Measurements from ENCODE around the gene DDAH1. TPM values are rescaled to one million over a fixed set of nuclear protein-coding genes. Genes with fewer than 3 reads are reported as not detected.

DDAH1 gene
- total RNA-seq, 1 donor: 0.21 TPM

GRCh38 chr1:85398391-85399064 lies 66.4 kb downstream of the DDAH1 start:
- no peak overlapping the region for H3K4me3 ChIP-seq (ENCODE audit: low read length)
- no peaks in the 10 kb centered on the region for H3K9me3 ChIP-seq (ENCODE audit: low read depth, low read length)
- no peaks in the 10 kb centered on the region for H3K4me1 ChIP-seq (ENCODE audit: insufficient read depth, low read length)
- no peaks in the 10 kb centered on the region for H3K27me3 ChIP-seq (ENCODE audit: insufficient read depth, low read length)

DNA sequence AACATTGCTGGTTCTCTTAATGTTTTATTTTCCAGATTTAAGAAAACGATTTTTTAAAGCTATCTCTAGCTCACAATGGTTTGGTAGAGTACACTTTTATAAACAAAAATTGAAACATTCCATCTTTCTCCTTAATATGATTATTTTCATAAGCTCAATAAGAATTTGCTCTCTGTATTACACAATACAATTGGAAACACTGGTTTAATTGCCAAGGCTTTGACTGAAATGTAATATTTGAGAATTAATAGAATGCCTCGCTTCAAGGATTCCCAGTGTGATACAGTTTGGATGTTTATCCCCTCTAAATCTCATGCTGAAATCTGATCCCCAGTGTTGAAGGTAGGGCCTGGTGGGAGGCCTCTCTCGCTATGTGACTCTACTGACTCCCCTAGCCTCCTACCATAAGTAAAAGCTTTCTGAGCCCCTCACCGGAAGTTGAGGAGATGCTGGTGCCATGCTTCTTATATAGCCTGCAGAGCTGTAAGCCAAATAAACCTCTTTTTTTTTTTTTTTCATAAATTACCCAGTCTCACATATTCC lies 67.4 kb downstream of the DDAH1 start:
- H3K4me1 ChIP-seq (ENCODE audit: insufficient read depth, low read length): no peaks in the 10 kb centered on the region
- no peaks in the 10 kb centered on the region for H3K27me3 ChIP-seq (ENCODE audit: insufficient read depth, low read length)
- no peaks in the 10 kb centered on the region for H3K9me3 ChIP-seq (ENCODE audit: low read depth, low read length)
- no peak overlapping the region for H3K4me3 ChIP-seq (ENCODE audit: low read length)

GRCh38 chr1:85396194-85396593 lies 68.8 kb downstream of the DDAH1 start:
- H3K27me3 ChIP-seq (ENCODE audit: insufficient read depth, low read length): no peaks in the 10 kb centered on the region
- H3K4me1 ChIP-seq (ENCODE audit: insufficient read depth, low read length): no peaks in the 10 kb centered on the region
- no peak overlapping the region for H3K4me3 ChIP-seq (ENCODE audit: low read length)
- no peaks in the 10 kb centered on the region for H3K9me3 ChIP-seq (ENCODE audit: low read depth, low read length)

- H3K4me1 ChIP-seq (ENCODE audit: insufficient read depth, low read length): no peaks in the 10 kb centered on the region
- no peaks in the 10 kb centered on the region for H3K9me3 ChIP-seq (ENCODE audit: low read depth, low read length)
- H3K27me3 ChIP-seq (ENCODE audit: insufficient read depth, low read length): no peaks in the 10 kb centered on the region
- H3K4me3 ChIP-seq (ENCODE audit: low read length): no peak overlapping the region
Observed at GRCh38 chr1:85394130-85394529, 70.8 kb downstream of the DDAH1 start.

DNA sequence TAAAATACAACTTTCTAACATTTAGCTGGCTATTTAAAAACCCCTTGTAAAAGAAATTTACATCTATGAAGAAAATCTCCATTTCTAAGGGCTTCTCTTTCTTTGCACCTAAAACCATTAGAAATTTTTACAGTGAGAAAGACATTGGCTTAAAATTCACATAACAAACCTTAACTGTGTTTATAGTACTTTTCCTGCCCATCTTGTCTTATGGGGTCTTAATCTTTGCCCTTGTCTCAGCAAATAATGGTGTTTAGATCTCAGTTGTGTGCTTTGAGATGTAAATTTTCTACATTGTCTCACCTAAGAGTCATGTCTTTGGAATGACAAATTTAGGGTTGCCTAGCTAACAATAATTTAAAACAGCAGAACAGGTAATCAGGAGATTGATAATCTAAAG lies 71.5 kb downstream of the DDAH1 start:
- Histone ChIP-seq H3K9me3 (ENCODE audit: low read depth, low read length) (no peaks in the 10 kb centered on the region), H3K4me3 (ENCODE audit: low read length) (no peak overlapping the region)

DNA sequence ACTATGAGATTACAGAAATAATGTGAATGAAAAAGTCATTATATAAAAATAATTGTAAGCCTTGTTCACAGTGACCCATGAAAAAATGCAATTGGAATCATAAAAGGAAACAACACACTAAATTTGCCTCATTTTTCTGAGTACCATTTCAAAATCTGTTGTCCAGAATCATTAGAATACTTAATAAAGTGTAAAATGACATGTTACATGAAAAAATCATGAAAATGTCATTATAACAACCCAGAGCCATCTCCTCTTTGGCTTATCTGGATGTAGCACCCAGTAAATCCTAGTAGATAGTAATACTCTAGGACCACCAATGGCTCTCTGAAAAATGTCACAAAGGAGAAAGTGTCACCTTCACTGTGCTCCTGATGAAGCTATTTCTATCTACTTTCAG lies 76.5 kb downstream of the DDAH1 start:
- Histone ChIP-seq H3K9me3 (ENCODE audit: low read depth, low read length) (no peaks in the 10 kb centered on the region), H3K4me1 (ENCODE audit: insufficient read depth, low read length) (no peaks in the 10 kb centered on the region), H3K27me3 (ENCODE audit: insufficient read depth, low read length) (no peaks in the 10 kb centered on the region), H3K4me3 (ENCODE audit: low read length) (no peak overlapping the region)

More for the DNA sequence above, 71.5 kb downstream of the DDAH1 start:
- Histone ChIP-seq H3K4me1 (ENCODE audit: insufficient read depth, low read length) (no peaks in the 10 kb centered on the region), H3K27me3 (ENCODE audit: insufficient read depth, low read length) (no peaks in the 10 kb centered on the region)

- no peak overlapping the region for H3K4me3 ChIP-seq (ENCODE audit: low read length)
- H3K9me3 ChIP-seq (ENCODE audit: low read depth, low read length): peaks cover 2% of the 10 kb centered on the region
- no peaks in the 10 kb centered on the region for H3K4me1 ChIP-seq (ENCODE audit: insufficient read depth, low read length)
- H3K27me3 ChIP-seq (ENCODE audit: insufficient read depth, low read length): no peaks in the 10 kb centered on the region
Observed at GRCh38 chr1:85387781-85388180, 77.2 kb downstream of the DDAH1 start.

GRCh38 chr1:85386068-85386722 lies 78.8 kb downstream of the DDAH1 start:
- Histone ChIP-seq H3K9me3 (ENCODE audit: low read depth, low read length) (peaks cover 6% of the 10 kb centered on the region), H3K27me3 (ENCODE audit: insufficient read depth, low read length) (no peaks in the 10 kb centered on the region), H3K4me3 (ENCODE audit: low read length) (no peak overlapping the region), H3K4me1 (ENCODE audit: insufficient read depth, low read length) (no peaks in the 10 kb centered on the region)

DNA sequence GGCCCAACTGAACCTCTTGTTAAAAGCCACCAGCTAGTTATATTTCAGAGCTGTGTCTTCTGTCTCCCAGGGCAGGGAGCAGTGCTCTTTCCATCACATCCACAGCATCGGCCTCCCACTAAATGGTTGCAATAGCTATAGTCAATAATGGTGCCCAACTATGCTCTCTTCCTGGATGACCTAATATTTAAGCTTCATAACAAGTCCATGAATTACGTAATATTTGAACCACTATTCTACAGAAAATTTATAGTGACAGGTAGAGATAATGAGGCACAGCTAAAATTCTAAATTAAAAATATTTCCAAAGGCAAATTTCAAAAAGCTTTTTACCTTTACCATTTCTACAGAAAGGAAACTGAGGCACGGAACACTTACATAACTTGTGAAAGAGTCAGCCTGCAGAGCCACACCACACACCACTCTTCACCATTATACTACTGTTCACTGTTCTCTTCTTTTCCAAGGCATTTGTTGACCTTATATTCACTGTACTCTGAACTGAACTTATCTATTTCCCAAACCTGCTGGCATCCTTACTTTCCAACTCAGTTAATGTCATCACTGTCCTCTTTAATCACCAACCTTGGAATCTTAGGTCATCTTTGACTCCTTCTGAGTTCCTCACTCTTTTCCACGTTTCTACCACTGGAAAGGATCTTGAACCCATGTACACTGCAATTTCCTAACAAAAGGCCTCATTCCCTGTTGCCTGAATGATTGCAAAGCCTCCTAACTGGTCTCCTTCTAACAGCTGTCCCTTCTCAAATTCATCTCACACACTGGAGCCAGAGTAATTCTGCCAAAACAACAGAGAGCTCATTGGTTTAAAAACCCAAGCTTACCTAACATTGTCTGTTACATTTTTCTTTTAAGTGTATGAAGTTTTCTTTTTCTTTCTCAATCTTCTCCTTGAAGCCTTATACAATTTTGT lies 85.5 kb downstream of the DDAH1 start:
- no peaks in the 10 kb centered on the region for H3K4me1 ChIP-seq (ENCODE audit: insufficient read depth, low read length)
- no peak overlapping the region for H3K4me3 ChIP-seq (ENCODE audit: low read length)
- peaks cover 6% of the 10 kb centered on the region for H3K9me3 ChIP-seq (ENCODE audit: low read depth, low read length)
- H3K27me3 ChIP-seq (ENCODE audit: insufficient read depth, low read length): no peaks in the 10 kb centered on the region

GRCh38 chr1:85378534-85378933 lies 86.4 kb downstream of the DDAH1 start:
- no peaks in the 10 kb centered on the region for H3K4me1 ChIP-seq (ENCODE audit: insufficient read depth, low read length)
- H3K9me3 ChIP-seq (ENCODE audit: low read depth, low read length): peaks cover 6% of the 10 kb centered on the region
- no peak overlapping the region for H3K4me3 ChIP-seq (ENCODE audit: low read length)
- H3K27me3 ChIP-seq (ENCODE audit: insufficient read depth, low read length): no peaks in the 10 kb centered on the region

- H3K27me3 ChIP-seq (ENCODE audit: insufficient read depth, low read length): no peaks in the 10 kb centered on the region
- no peaks in the 10 kb centered on the region for H3K9me3 ChIP-seq (ENCODE audit: low read depth, low read length)
- no peak overlapping the region for H3K4me3 ChIP-seq (ENCODE audit: low read length)
- H3K4me1 ChIP-seq (ENCODE audit: insufficient read depth, low read length): no peaks in the 10 kb centered on the region
Observed at GRCh38 chr1:85376356-85376755, 88.6 kb downstream of the DDAH1 start.

DNA sequence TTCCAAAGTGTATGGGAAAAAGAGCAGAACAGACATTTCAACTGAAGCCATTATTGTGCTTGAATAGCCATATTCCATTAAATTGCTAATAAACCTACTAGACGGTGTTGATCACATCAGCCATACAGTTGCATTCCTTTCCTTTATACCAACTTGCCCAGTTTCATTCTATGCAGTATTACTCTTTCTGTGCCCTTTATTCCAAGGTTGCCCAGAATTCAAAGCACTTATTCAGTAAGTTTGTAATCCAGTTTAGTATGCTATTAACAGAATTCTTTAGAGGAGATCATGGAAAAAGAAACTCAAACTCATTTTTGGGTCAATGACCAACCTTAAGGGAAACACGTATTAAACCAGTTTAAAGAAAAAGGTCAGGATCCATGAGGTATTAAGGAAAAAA lies 89.5 kb downstream of the DDAH1 start:
- no peaks in the 10 kb centered on the region for H3K27me3 ChIP-seq (ENCODE audit: insufficient read depth, low read length)
- H3K4me3 ChIP-seq (ENCODE audit: low read length): no peak overlapping the region
- H3K9me3 ChIP-seq (ENCODE audit: low read depth, low read length): no peaks in the 10 kb centered on the region
- H3K4me1 ChIP-seq (ENCODE audit: insufficient read depth, low read length): no peaks in the 10 kb centered on the region

DNA sequence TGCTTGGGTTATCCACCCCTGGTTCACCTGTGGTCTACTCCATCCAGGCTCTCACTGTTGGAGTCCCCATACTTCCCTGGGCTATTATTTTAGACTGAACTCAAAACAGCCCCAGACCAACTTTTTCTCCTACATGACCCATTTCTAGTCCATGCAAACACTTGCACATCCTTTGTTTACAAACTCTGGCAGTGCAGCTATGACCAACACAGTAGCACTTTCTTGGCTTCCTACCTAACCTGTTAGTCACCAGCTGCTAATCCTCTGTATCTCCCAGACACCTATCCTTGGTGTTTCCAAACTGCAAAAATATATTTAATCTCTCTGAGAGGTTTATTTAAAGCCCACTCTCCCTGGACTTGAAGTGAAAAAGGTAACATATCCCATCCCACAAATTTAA lies 90.8 kb downstream of the DDAH1 start:
- Histone ChIP-seq H3K4me1 (ENCODE audit: insufficient read depth, low read length) (no peaks in the 10 kb centered on the region), H3K4me3 (ENCODE audit: low read length) (no peak overlapping the region), H3K27me3 (ENCODE audit: insufficient read depth, low read length) (no peaks in the 10 kb centered on the region), H3K9me3 (ENCODE audit: low read depth, low read length) (no peaks in the 10 kb centered on the region)

- H3K27me3 ChIP-seq (ENCODE audit: insufficient read depth, low read length): no peaks in the 10 kb centered on the region
- no peak overlapping the region for H3K4me3 ChIP-seq (ENCODE audit: low read length)
- H3K4me1 ChIP-seq (ENCODE audit: insufficient read depth, low read length): no peaks in the 10 kb centered on the region
Observed at GRCh38 chr1:85373378-85373708, 91.6 kb downstream of the DDAH1 start.

GRCh38 chr1:85372683-85373377 lies 92.1 kb downstream of the DDAH1 start:
- Histone ChIP-seq H3K4me3 (ENCODE audit: low read length) (no peak overlapping the region), H3K9me3 (ENCODE audit: low read depth, low read length) (no peaks in the 10 kb centered on the region), H3K4me1 (ENCODE audit: insufficient read depth, low read length) (no peaks in the 10 kb centered on the region), H3K27me3 (ENCODE audit: insufficient read depth, low read length) (no peaks in the 10 kb centered on the region)

More at GRCh38 chr1:85373378-85373708, 91.6 kb downstream of the DDAH1 start:
- no peaks in the 10 kb centered on the region for H3K9me3 ChIP-seq (ENCODE audit: low read depth, low read length)

Data from mononuclear cell (primary cell).